ENCODE measurements around the gene ZNF428.
A peak's percentile ranks its signal among the peaks of the same experiment; 100 is the strongest.

DNA sequence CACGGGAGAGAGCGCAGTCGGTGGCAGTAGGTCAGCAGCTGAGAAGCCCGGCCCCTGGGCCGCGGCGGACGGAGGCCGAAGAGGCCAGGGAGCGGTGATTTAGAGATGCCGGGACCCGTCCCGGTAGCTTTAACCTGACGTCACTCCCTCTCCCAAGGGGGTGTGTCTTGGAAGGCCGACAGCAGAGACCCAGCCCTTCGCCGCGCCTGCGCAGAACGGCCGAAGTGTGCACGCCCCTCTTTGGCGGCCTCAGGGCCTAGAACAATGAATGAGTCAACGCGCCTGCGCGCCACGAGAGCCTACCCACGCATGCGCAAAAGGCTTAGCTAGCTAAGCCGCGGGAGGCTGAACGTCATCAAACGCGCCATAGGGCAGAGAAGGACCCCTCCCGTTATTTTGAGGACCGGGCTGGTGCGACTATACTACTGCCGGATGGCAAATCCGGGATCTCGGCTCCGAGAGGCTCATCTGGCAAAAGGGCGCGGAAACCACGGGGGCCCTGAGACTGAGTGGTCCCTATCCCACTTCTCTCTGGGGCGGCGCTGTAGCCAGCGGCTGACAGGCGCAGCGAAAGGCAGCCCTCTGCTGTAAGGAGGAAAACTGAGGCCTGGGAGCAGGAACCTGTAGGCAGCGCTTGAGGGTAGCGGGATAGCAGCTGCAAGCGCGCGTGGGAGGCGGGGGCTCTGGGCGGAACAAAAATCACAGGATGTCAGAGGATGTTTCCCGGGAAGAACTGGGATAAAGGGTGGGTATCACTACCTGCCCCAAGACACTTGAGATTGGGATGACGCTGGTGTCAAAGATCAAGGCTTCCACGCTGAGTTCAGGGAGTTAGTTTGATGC, 23.2 kb downstream of the ZNF428 start, which contains the start of the genes IRGQ and ZNF576:
- TF ChIP-seq, protein P1, sequence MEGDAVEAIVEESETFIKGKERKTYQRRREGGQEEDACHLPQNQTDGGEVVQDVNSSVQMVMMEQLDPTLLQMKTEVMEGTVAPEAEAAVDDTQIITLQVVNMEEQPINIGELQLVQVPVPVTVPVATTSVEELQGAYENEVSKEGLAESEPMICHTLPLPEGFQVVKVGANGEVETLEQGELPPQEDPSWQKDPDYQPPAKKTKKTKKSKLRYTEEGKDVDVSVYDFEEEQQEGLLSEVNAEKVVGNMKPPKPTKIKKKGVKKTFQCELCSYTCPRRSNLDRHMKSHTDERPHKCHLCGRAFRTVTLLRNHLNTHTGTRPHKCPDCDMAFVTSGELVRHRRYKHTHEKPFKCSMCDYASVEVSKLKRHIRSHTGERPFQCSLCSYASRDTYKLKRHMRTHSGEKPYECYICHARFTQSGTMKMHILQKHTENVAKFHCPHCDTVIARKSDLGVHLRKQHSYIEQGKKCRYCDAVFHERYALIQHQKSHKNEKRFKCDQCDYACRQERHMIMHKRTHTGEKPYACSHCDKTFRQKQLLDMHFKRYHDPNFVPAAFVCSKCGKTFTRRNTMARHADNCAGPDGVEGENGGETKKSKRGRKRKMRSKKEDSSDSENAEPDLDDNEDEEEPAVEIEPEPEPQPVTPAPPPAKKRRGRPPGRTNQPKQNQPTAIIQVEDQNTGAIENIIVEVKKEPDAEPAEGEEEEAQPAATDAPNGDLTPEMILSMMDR (conservative IDR thresholded peaks at IDR 0.05; ENCODE audit: low read length): peak; percentile 46; the same call in 1 of the 2 replicates
- no peak for TF ChIP-seq EZH2phosphoT487 (IDR thresholded peaks at IDR 0.05; ENCODE audit: borderline replicate concordance, low read depth, low read length)
